Cardiac muscle cell (in vitro differentiated cells and primary cell): Measurements from ENCODE around the gene USP47. TPM values are rescaled to one million over a fixed set of nuclear protein-coding genes. Genes with fewer than 3 reads are reported as not detected.

Experiments used
- DNase-seq, 2 donors: peaks; one replicate each; pipeline versions ENCODE4 v3.0.0 to v3.0.0-alpha.2; 2010 to 2017; ENCODE audit warnings: low read depth in 1 of 2, low spot score in 1 of 2
- H3K27ac ChIP-seq: fragments of 200-600 bp; sonication (generic); 2 replicates; pipeline ENCODE4 v1.5.1; 2016
- H3K27me3 ChIP-seq: fragments of 200-600 bp; sonication (generic); 2 replicates; pipeline ENCODE4 v1.6.0; 2016; ENCODE audit warnings: control low read depth
- H3K36me3 ChIP-seq: fragments of 200-600 bp; sonication (generic); 2 replicates; pipeline ENCODE4 v1.5.1; 2016; ENCODE audit warnings: control low read depth
- H3K4me1 ChIP-seq: fragments of 200-600 bp; sonication (generic); 2 replicates; pipeline ENCODE4 v1.8.1; 2017; ENCODE audit warnings: low read depth, mild to moderate bottlenecking, mixed run types
- H3K4me3 ChIP-seq: fragments of 200-600 bp; sonication (generic); 2 replicates; pipeline ENCODE4 v1.5.1; 2016; ENCODE audit warnings: mild to moderate bottlenecking
- H3K9me3 ChIP-seq: fragments of 200-600 bp; sonication (generic); 2 replicates; pipeline ENCODE4 v1.5.1; 2017; ENCODE audit warnings: low read depth, mild to moderate bottlenecking, control low read depth
- polyA plus RNA-seq: library from polyadenylated mRNA; unstranded; fragments of >200 nt; fragmentation: Nextera tagmentation; extraction: Ambion mirVana; gene quantifications from 2 replicates; pipeline ENCODE4 v1.2.1, GENCODE V29; 2016
- total RNA-seq: library from RNA; depleted of rRNA; stranded (reverse); fragments of >200 nt; gene quantifications from 2 replicates; pipeline ENCODE4 v1.2.3, GENCODE V29; 2016
- TF ChIP-seq, protein P1 (sequence below): IDR thresholded peaks from 2 replicates; pipeline ENCODE4 v1.5.1; 2012; ENCODE audit warnings: low read depth, mild to moderate bottlenecking, low read length

Gene USP47
- total and polyA plus RNA-seq, 2 experiments from 2014 or later: 46.6 to 59.6 TPM

DNA sequence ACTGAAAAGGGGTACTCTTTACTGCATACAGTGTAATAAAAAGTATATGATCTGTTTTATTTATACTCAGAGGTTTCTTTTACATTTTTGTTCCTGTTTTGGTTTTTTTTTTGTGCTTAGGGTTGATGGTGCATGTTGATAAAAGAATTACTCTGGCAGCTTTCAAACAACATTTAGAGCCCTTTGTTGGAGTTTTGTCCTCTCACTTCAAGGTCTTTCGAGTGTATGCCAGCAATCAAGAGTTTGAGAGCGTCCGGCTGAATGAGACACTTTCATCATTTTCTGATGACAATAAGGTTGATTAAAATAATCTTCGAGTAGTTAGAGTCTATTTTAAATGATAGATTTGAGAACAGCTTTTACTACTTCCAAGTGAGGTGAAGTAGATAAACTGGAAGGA, 106.1 kb downstream of the USP47 start:
- peaks cover 6% of the 10 kb centered on the region for H3K4me1 ChIP-seq
- no peaks in the 10 kb centered on the region for H3K9me3 ChIP-seq
- H3K36me3 ChIP-seq: peaks cover 65% of the 10 kb centered on the region
- peak overlapping the region; percentile 17 for H3K27ac ChIP-seq
- DNase-seq: no peak
- H3K4me3 ChIP-seq: no peak overlapping the region
- TF ChIP-seq, protein P1, sequence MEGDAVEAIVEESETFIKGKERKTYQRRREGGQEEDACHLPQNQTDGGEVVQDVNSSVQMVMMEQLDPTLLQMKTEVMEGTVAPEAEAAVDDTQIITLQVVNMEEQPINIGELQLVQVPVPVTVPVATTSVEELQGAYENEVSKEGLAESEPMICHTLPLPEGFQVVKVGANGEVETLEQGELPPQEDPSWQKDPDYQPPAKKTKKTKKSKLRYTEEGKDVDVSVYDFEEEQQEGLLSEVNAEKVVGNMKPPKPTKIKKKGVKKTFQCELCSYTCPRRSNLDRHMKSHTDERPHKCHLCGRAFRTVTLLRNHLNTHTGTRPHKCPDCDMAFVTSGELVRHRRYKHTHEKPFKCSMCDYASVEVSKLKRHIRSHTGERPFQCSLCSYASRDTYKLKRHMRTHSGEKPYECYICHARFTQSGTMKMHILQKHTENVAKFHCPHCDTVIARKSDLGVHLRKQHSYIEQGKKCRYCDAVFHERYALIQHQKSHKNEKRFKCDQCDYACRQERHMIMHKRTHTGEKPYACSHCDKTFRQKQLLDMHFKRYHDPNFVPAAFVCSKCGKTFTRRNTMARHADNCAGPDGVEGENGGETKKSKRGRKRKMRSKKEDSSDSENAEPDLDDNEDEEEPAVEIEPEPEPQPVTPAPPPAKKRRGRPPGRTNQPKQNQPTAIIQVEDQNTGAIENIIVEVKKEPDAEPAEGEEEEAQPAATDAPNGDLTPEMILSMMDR: no peak
- H3K27me3 ChIP-seq: no peaks in the 10 kb centered on the region

DNA sequence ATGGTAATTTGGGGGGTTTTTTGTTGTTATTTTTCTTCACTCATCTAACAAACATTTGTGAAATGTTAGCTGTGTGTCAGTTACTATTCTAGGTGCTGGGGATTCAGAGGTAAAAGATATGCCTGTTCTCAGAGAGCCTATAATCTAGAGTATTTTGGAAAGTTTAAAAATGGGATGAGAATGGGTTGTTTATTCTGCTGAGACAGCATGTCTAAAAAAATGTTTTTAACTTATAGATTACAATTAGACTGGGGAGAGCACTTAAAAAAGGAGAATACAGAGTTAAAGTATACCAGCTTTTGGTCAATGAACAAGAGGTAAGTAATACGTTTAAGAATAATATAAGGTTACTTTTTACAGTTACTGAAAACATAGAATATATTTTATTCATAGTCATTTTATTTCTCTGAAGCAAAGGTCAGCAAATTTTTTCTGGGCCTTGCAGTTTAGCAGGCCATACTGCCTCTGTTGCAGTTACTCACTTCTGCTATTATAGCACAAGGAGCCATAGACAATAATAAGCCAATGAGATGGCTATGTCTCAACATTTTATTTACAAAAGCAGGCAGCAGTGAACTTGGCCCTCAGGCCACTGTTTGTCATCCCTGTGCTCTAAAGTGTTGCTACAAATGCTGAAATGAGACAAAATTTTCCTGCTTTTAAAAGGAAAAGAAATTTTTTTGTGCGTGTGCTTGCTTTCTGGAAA, 106.6 kb downstream of the USP47 start:
- no peak overlapping the region for H3K4me3 ChIP-seq
- no peaks in the 10 kb centered on the region for H3K9me3 ChIP-seq
- no peak for DNase-seq
- no peak overlapping the region for H3K27ac ChIP-seq
- TF ChIP-seq, protein P1: no peak
- peaks cover 70% of the 10 kb centered on the region for H3K36me3 ChIP-seq
- peaks cover 6% of the 10 kb centered on the region for H3K4me1 ChIP-seq
- H3K27me3 ChIP-seq: no peaks in the 10 kb centered on the region

DNA sequence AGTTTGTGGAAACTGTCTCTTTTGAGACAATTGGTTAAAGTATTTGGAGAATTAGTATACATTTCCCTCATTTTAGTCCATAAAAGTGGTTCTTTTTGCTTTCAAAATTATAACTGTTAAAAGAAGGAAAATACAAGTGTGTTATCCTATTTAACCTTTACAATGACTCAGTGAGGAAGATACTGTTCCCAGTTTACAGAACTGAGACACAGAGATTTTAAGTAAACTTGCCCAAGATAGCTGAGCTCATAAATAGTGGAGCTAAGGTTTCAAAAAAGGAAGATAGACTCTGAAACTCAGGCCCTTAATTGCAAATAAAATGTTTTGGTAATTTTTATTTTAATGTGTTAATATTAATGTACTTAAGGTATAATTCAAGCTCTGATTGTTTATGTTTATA, 107.7 kb downstream of the USP47 start:
- H3K27me3 ChIP-seq: no peaks in the 10 kb centered on the region
- H3K27ac ChIP-seq: no peak overlapping the region
- peaks cover 6% of the 10 kb centered on the region for H3K4me1 ChIP-seq
- peaks cover 75% of the 10 kb centered on the region for H3K36me3 ChIP-seq
- no peak for DNase-seq
- no peak overlapping the region for H3K4me3 ChIP-seq
- H3K9me3 ChIP-seq: no peaks in the 10 kb centered on the region
- TF ChIP-seq, protein P1: no peak

DNA sequence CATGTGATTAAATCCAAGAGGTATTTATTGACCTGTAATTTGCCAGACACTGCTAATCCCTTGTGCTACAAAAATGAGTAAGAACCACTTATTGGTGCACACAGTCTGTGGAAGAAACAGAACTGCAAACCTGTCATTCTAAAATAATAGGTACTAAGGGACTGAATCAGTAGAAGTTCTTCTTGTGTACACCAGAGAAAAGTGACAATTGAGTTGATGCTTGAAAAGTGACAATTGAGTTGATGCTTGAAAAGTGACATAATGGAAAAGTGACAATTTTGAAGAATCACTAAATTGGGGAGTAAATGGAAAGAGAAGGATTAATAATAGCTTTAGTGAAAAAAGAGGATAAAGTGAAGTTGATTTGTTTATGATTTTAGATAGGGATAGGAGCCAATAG, 110.3 kb downstream of the USP47 start:
- DNase-seq: no peak
- Histone ChIP-seq H3K4me3 (no peak overlapping the region), H3K27ac (no peak overlapping the region), H3K4me1 (peaks cover 6% of the 10 kb centered on the region), H3K9me3 (no peaks in the 10 kb centered on the region), H3K27me3 (no peaks in the 10 kb centered on the region), H3K36me3 (peaks cover 86% of the 10 kb centered on the region)
- TF ChIP-seq, protein P1: no peak

DNA sequence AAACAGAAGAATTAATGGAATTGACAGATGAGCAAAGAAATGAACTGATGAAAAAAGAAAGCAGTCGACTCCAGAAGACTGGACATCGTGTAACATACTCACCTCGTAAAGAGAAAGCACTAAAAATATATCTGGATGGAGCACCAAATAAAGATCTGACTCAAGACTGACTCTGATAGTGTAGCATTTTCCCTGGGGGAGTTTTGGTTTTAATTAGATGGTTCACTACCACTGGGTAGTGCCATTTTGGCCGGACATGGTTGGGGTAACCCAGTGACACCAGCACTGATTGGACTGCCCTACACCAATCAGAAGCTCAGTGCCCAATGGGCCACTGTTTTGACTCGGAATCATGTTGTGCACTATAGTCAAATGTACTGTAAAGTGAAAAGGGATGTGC, 114.2 kb downstream of the USP47 start:
- Histone ChIP-seq H3K27me3 (no peaks in the 10 kb centered on the region), H3K27ac (no peak overlapping the region), H3K4me1 (no peaks in the 10 kb centered on the region), H3K36me3 (peaks cover 66% of the 10 kb centered on the region), H3K9me3 (no peaks in the 10 kb centered on the region), H3K4me3 (no peak overlapping the region)
- TF ChIP-seq, protein P1: no peak
- DNase-seq: no peak
